Esophagus squamous epithelium (tissue), 5 donors: ENCODE measurements around the gene PILRB. TPM values are rescaled to one million over a fixed set of nuclear protein-coding genes. Genes with fewer than 3 reads are reported as not detected.
A peak's percentile ranks its signal among the peaks of the same experiment; 100 is the strongest.

ENCODE experiments used
- DNase-seq: peaks from one replicate; lab custom pipeline; 2025; lab: John Stamatoyannopoulos, UW
- H3K27ac ChIP-seq, 4 donors: fragments of 200-600 bp; sonication (generic); one replicate each; pipeline ENCODE4 v1.5.1; 2016 to 2019; ENCODE audit warnings: mild to moderate bottlenecking in 1 of 4
- H3K27me3 ChIP-seq, 4 donors: fragments of 200-600 bp; sonication (generic); 1 replicate in 3 of 4; 2 replicates in 1 of 4; pipeline versions ENCODE4 v1.5.1 to v1.6.0; 2017 to 2021; ENCODE audit warnings: antibody characterized with exemption in 1 of 4
- H3K36me3 ChIP-seq, 3 donors: fragments of 200-600 bp; sonication (generic); one replicate each; pipeline ENCODE4 v1.5.1; 2016 to 2019
- H3K4me1 ChIP-seq, 3 donors: fragments of 200-600 bp; sonication (generic); one replicate each; pipeline ENCODE4 v1.5.1; 2017 to 2019
- H3K4me3 ChIP-seq, 4 donors: fragments of 200-600 bp; sonication (generic); 1 replicate in 3 of 4; 2 replicates in 1 of 4; pipeline ENCODE4 v1.5.1; 2016 to 2019; ENCODE audit warnings: mild to moderate bottlenecking in 2 of 4, moderate library complexity in 1 of 4
- H3K9me3 ChIP-seq, 3 donors: fragments of 200-600 bp; sonication (generic); one replicate each; pipeline ENCODE4 v1.5.1; 2016 to 2019
- POLR2A ChIP-seq, 4 donors: fragments of 450-650 bp; IDR thresholded peaks; one replicate each; pipeline ENCODE4 v1.6.1; 2017; ENCODE audit warnings: antibody characterized with exemption in 4 of 4, mild to moderate bottlenecking in 4 of 4, moderate library complexity in 3 of 4
- WGBS, 2 donors: methylation state at CpG; one replicate each; pipeline ENCODE4 v1.1.5; 2018; 5-methylcytosine and 5-hydroxymethylcytosine counted together
- intact Hi-C: fragments of 100-400 bp; cut with DNase I; formaldehyde crosslinking; loops from one replicate; pipeline ENCODE4 v1.15.0; 2022
- total RNA-seq, 4 donors: library from RNA; depleted of rRNA; stranded (reverse); fragments of >200 nt; gene quantifications; one replicate each; pipeline ENCODE4 v1.1.0, GENCODE V29; 2016
- TF ChIP-seq, protein P1 (sequence below), 6 experiments: fragments of 450-650 bp in 4 of 6; fragments of 200-600 bp in 2 of 6; sonication (generic) in 2 of 6; IDR thresholded peaks; one replicate each; pipeline ENCODE4 v1.5.1; 2016 to 2019; ENCODE audit warnings: antibody characterized with exemption in 6 of 6, mild to moderate bottlenecking in 4 of 6, moderate library complexity in 4 of 6
- donor health status: DM: yes; HTN: yes; CAD: no.

Gene PILRB
- total RNA-seq, 4 donors from 2014 or later = 11.1 to 38.1 (median 25.7) TPM

DNA sequence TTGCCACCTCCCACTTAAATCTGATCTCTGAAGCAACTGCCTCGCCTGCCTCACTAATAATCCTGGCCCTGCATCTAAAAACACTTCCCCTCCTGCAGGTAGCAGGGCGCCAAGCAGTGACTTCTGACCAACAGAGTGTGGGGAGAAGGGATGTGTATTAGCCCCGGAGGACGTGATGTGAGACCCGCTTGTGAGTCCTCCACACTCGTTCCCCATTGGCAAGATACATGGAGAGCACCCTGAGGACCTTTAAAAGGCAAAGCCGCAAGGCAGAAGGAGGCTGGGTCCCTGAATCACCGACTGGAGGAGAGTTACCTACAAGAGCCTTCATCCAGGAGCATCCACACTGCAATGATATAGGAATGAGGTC is 9.3 kb downstream of the PILRB start:
- no peaks in the 10 kb centered on the region for H3K9me3 ChIP-seq
- no peak overlapping the region for H3K4me3 ChIP-seq
- TF ChIP-seq, protein P1, sequence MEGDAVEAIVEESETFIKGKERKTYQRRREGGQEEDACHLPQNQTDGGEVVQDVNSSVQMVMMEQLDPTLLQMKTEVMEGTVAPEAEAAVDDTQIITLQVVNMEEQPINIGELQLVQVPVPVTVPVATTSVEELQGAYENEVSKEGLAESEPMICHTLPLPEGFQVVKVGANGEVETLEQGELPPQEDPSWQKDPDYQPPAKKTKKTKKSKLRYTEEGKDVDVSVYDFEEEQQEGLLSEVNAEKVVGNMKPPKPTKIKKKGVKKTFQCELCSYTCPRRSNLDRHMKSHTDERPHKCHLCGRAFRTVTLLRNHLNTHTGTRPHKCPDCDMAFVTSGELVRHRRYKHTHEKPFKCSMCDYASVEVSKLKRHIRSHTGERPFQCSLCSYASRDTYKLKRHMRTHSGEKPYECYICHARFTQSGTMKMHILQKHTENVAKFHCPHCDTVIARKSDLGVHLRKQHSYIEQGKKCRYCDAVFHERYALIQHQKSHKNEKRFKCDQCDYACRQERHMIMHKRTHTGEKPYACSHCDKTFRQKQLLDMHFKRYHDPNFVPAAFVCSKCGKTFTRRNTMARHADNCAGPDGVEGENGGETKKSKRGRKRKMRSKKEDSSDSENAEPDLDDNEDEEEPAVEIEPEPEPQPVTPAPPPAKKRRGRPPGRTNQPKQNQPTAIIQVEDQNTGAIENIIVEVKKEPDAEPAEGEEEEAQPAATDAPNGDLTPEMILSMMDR (IDR thresholded peaks at IDR 0.05) = no peak
- TF ChIP-seq POLR2A (IDR thresholded peaks at IDR 0.05) = no peak
- WGBS, 2 donors = 85 to 100% methylated on average over 3 to 8 of the region's 8 CpGs
- no peak for DNase-seq
- H3K27me3 ChIP-seq = no peaks in the 10 kb centered on the region
- peaks cover 0 to 42% (median under 1%) of the 10 kb centered on the region in 3 donors for H3K36me3 ChIP-seq
- peaks cover 0 to 13% (median 0%) of the 10 kb centered on the region in 3 donors for H3K4me1 ChIP-seq
- intact Hi-C loops = no loop called here
- no peak overlapping the region for H3K27ac ChIP-seq

DNA sequence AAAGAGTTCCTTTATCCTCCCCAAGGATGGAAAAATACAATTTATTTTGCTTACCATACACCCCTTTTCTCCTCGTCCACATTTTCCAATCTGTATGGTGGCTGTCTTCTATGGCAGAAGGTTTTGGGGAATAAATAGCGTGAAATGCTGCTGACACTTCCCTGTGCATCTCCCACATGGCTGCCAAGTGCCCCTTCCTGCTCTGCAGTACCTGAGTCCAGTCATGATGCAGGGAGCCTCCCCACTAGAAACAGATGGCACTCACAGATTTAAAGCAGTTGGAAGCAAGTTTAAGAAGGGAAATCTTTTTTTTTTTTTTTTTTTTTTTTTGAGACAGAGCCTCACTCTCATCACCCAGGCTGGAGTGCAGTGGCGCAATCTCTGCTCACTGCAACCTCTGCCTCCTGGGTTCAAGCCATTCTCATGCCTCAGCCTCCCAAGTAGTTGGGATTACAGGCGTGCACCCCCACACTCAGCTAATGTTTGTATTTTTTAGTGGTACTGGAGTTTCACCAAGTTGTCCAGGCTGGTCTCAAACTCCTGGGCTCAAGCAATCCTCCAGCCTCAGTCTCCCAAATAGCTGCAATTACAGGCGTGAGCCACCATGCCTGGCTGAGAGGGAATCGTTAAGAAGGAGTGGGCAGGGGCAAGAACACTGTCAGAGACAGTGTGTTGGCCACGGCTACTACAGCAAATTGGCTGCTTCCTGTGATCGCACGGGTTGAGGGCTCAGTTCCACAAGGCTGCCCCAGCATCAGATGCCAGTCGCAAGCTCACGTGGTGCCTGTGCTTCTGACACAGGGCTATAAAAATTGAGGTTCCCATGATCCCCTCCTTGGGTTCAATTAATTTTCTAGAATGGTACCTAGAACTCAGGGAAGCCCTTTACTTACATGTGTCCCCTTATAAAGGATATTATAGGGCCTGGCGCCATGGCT is 10.0 kb downstream of the PILRB start:
- H3K4me3 ChIP-seq = no peak overlapping the region
- peaks cover 0 to 20% (median 0%) of the 10 kb centered on the region in 3 donors for H3K4me1 ChIP-seq
- no peak for DNase-seq
- no peaks in the 10 kb centered on the region for H3K9me3 ChIP-seq
- no peaks in the 10 kb centered on the region for H3K27me3 ChIP-seq
- intact Hi-C loops = no loop called here
- no peak for TF ChIP-seq POLR2A (IDR thresholded peaks at IDR 0.05)
- TF ChIP-seq, protein P1 (IDR thresholded peaks at IDR 0.05) = no peak
- peak overlapping the region in 3 of 4 donors; percentile 14 to 80 (median 55) for H3K27ac ChIP-seq
- H3K36me3 ChIP-seq = peaks cover 0 to 35% (median 0%) of the 10 kb centered on the region in 3 donors
- 73 to 78% methylated on average over 8 to 9 of the region's 12 CpGs for whole genome bisulfite sequencing, 2 donors

- Histone ChIP-seq H3K4me3 (no peak overlapping the region), H3K9me3 (no peaks in the 10 kb centered on the region), H3K36me3 (peaks cover 0 to 25% (median 0%) of the 10 kb centered on the region in 3 donors), H3K4me1 (peaks cover 0 to 23% (median 0%) of the 10 kb centered on the region in 3 donors), H3K27me3 (no peaks in the 10 kb centered on the region), H3K27ac (peak overlapping the region; percentile 9 to 80 (median 40))
- peak in 1 of 4 donors; percentile 48 for TF ChIP-seq POLR2A (IDR thresholded peaks at IDR 0.05)
- TF ChIP-seq, protein P1 (IDR thresholded peaks at IDR 0.05) = no peak
- intact Hi-C loops = no loop called here
- WGBS, 2 donors = 13 to 83% methylated on average over 2 to 5 of the region's 6 CpGs
- DNase-seq = no peak
Measured at GRCh38 chr7:100369105-100369504, 11.2 kb downstream of the PILRB start.

GRCh38 chr7:100370303-100370702 is 12.4 kb downstream of the PILRB start:
- no peaks in the 10 kb centered on the region for H3K27me3 ChIP-seq
- intact Hi-C loops = no loop called here
- TF ChIP-seq POLR2A (IDR thresholded peaks at IDR 0.05) = no peak
- TF ChIP-seq, protein P1 (IDR thresholded peaks at IDR 0.05) = no peak
- DNase-seq = no peak
- no peaks in the 10 kb centered on the region for H3K9me3 ChIP-seq
- 25 to 43% methylated on average over 3 to 4 of the region's 4 CpGs for whole genome bisulfite sequencing, 2 donors
- peaks cover 0 to 20% (median 0%) of the 10 kb centered on the region in 3 donors for H3K36me3 ChIP-seq
- H3K4me3 ChIP-seq = no peak overlapping the region
- peak overlapping the region in 2 of 4 donors; percentile 54 to 80 for H3K27ac ChIP-seq
- peaks cover 0 to 23% (median 0%) of the 10 kb centered on the region in 3 donors for H3K4me1 ChIP-seq

DNA sequence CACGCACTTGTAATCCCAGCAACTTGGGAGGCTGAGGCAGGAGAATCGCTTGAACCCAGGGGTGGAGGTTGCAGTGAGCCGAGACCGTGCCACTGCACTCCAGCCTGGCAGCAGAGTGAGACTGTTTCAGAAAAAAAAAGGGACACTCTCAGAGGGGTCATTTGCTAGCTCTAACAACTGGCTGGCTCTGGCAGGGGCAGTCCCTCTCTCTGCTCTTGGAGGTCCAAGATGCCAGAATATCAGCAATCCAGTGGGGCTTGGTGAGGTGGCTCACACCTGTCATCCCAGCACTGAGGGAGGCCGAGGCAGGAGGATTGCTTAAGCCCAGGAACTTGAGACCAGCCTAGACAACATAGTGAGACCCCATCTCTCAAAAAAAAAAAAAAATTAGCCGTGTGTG is 12.8 kb downstream of the PILRB start:
- Histone ChIP-seq H3K9me3 (no peaks in the 10 kb centered on the region), H3K27ac (no peak overlapping the region), H3K36me3 (peaks cover 0 to 16% (median 0%) of the 10 kb centered on the region in 3 donors), H3K27me3 (no peaks in the 10 kb centered on the region), H3K4me1 (peaks cover 0 to 23% (median 0%) of the 10 kb centered on the region in 3 donors), H3K4me3 (no peak overlapping the region)
- 80 to 93% methylated on average over 6 of the region's 6 CpGs for WGBS, 2 donors
- no peak for DNase-seq
- intact Hi-C loops = no loop called here
- TF ChIP-seq POLR2A (IDR thresholded peaks at IDR 0.05) = no peak
- TF ChIP-seq, protein P1 (IDR thresholded peaks at IDR 0.05) = no peak
